Gastrocnemius medialis (tissue), 4 donors: Measurements from ENCODE around the gene TNFAIP3. TPM values are rescaled to one million over a fixed set of nuclear protein-coding genes. Genes with fewer than 3 reads are reported as not detected.

Source experiments
- ATAC-seq, 2 donors: fragments of 150-250 bp; one replicate each; pipeline ENCODE4 v1.9.1; 2016
- DNase-seq, 2 donors: peaks; one replicate each; pipeline ENCODE4 v3.0.0-alpha.2; 2019
- H3K27ac ChIP-seq, 4 donors: fragments of 200-600 bp; sonication (generic); 1 replicate in 1 of 4; 2 replicates in 3 of 4; pipeline ENCODE4 v1.5.1; 2016 to 2018; ENCODE audit warnings: mild to moderate bottlenecking in 2 of 4, moderate library complexity in 1 of 4
- H3K27me3 ChIP-seq, 3 donors: fragments of 200-600 bp; sonication (generic) in 2 of 3; 1 replicate in 1 of 3; 2 replicates in 2 of 3; pipeline versions ENCODE4 v1.5.1 to v1.6.0; 2016 to 2019; ENCODE audit warnings: mild to moderate bottlenecking in 1 of 3, moderate library complexity in 1 of 3
- H3K36me3 ChIP-seq, 2 donors: fragments of 200-600 bp; sonication (generic) in 1 of 2; one replicate each; pipeline ENCODE4 v1.5.1; 2017 to 2018
- H3K4me1 ChIP-seq, 2 donors: fragments of 200-600 bp; sonication (generic) in 1 of 2; one replicate each; pipeline ENCODE4 v1.5.1; 2016 to 2017; ENCODE audit warnings: mild to moderate bottlenecking in 2 of 2
- H3K4me3 ChIP-seq, 4 donors: fragments of 200-600 bp; sonication (generic) in 3 of 4; 1 replicate in 1 of 4; 2 replicates in 3 of 4; pipeline ENCODE4 v1.5.1; 2016 to 2019; ENCODE audit warnings: mild to moderate bottlenecking in 2 of 4
- H3K9me3 ChIP-seq, 3 donors: fragments of 200-600 bp; sonication (generic) in 2 of 3; 1 replicate in 1 of 3; 2 replicates in 2 of 3; pipeline ENCODE4 v1.5.1; 2016 to 2019
- CTCF ChIP-seq, 5 experiments: fragments of 450-650 bp in 3 of 5; fragments of 200-600 bp in 2 of 5; sonication (generic) in 2 of 5; IDR thresholded peaks in 4 of 5; conservative IDR thresholded peaks in 1 of 5; 1 replicate in 4 of 5; 2 replicates in 1 of 5; pipeline ENCODE4 v1.5.1; 2016 to 2019; ENCODE audit warnings: antibody characterized with exemption in 5 of 5, mild to moderate bottlenecking in 3 of 5, moderate library complexity in 3 of 5
- POLR2A ChIP-seq, 2 donors: fragments of 450-650 bp; IDR thresholded peaks; one replicate each; pipeline ENCODE4 v1.6.1; 2017; ENCODE audit warnings: antibody characterized with exemption in 2 of 2, mild to moderate bottlenecking in 2 of 2, moderate library complexity in 2 of 2
- in situ Hi-C, 4 donors: fragments of 200-750 bp; cut with MboI; loops; one replicate each; pipeline versions ENCODE4 v1.15.0 to v1.8.0; 2017; ENCODE audit warnings: low sequenced_read_pairs in 4 of 4
- intact Hi-C: fragments of 100-400 bp; cut with DNase I; formaldehyde crosslinking; loops from one replicate; pipeline ENCODE4 v1.15.1; 2023; ENCODE audit warnings: low total_unique reads
- total RNA-seq, 4 donors: library from RNA; depleted of rRNA; stranded (reverse); fragments of >200 nt; gene quantifications; one replicate each; pipeline versions ENCODE4 v1.1.0 to v1.2.3, GENCODE V29; 2016

TNFAIP3 gene
- total RNA-seq, 4 donors from 2014 or later = 2.6 to 7.1 (median 4.7) TPM

- Histone ChIP-seq H3K4me3 (no peak overlapping the region), H3K9me3 (no peaks in the 10 kb centered on the region), H3K27ac (no peak overlapping the region), H3K27me3 (no peaks in the 10 kb centered on the region), H3K4me1 (no peaks in the 10 kb centered on the region), H3K36me3 (no peaks in the 10 kb centered on the region)
- intact Hi-C loops = no loop called here
- no peak for TF ChIP-seq CTCF (IDR thresholded peaks at IDR 0.05 in 4 of 5, conservative IDR thresholded peaks at IDR 0.05 in 1 of 5)
- no peak for TF ChIP-seq POLR2A (IDR thresholded peaks at IDR 0.05)
- ATAC-seq = no peak
- DNase-seq = no peak
- in situ Hi-C loops = no loop called here
Observed at GRCh38 chr6:137827411-137827940, 39.6 kb upstream of the TNFAIP3 start.

GRCh38 chr6:137827977-137828810 lies 38.9 kb upstream of the TNFAIP3 start:
- DNase-seq = no peak
- no peak for ATAC-seq
- Histone ChIP-seq H3K36me3 (no peaks in the 10 kb centered on the region), H3K27me3 (no peaks in the 10 kb centered on the region), H3K4me1 (no peaks in the 10 kb centered on the region), H3K9me3 (no peaks in the 10 kb centered on the region), H3K4me3 (no peak overlapping the region), H3K27ac (no peak overlapping the region)
- in situ Hi-C loops (no loop called here), intact Hi-C loops (no loop called here)
- TF ChIP-seq CTCF (IDR thresholded peaks at IDR 0.05 in 4 of 5, conservative IDR thresholded peaks at IDR 0.05 in 1 of 5) = no peak
- no peak for TF ChIP-seq POLR2A (IDR thresholded peaks at IDR 0.05)

- DNase-seq (no peak), ATAC-seq (no peak)
- TF ChIP-seq CTCF (IDR thresholded peaks at IDR 0.05 in 4 of 5, conservative IDR thresholded peaks at IDR 0.05 in 1 of 5) (no peak), POLR2A (IDR thresholded peaks at IDR 0.05) (no peak)
- no peak overlapping the region for H3K27ac ChIP-seq
- intact Hi-C loops = no loop called here
- in situ Hi-C loops = no loop called here
- no peaks in the 10 kb centered on the region for H3K27me3 ChIP-seq
- H3K9me3 ChIP-seq = no peaks in the 10 kb centered on the region
- H3K4me3 ChIP-seq = no peak overlapping the region
- no peaks in the 10 kb centered on the region for H3K4me1 ChIP-seq
- H3K36me3 ChIP-seq = no peaks in the 10 kb centered on the region
Observed at GRCh38 chr6:137829641-137830083, 37.4 kb upstream of the TNFAIP3 start.

- in situ Hi-C loops (no loop called here), intact Hi-C loops (no loop called here)
- ATAC-seq (no peak), DNase-seq (no peak)
- Histone ChIP-seq H3K9me3 (no peaks in the 10 kb centered on the region), H3K27ac (no peak overlapping the region), H3K36me3 (no peaks in the 10 kb centered on the region), H3K4me3 (no peak overlapping the region), H3K4me1 (no peaks in the 10 kb centered on the region), H3K27me3 (no peaks in the 10 kb centered on the region)
- TF ChIP-seq POLR2A (IDR thresholded peaks at IDR 0.05) (no peak), CTCF (IDR thresholded peaks at IDR 0.05 in 4 of 5, conservative IDR thresholded peaks at IDR 0.05 in 1 of 5) (no peak)
Observed at GRCh38 chr6:137830511-137830911, 36.5 kb upstream of the TNFAIP3 start.
